Measurements from ENCODE around the gene KCNA2. TPM values are rescaled to one million over a fixed set of nuclear protein-coding genes. Genes with fewer than 3 reads are reported as not detected.

Gene KCNA2
- polyA plus RNA-seq, 1 donor (not counting 4 experiments of a cell fraction or from before 2014, with no cell fraction given): 0.03 TPM

DNA sequence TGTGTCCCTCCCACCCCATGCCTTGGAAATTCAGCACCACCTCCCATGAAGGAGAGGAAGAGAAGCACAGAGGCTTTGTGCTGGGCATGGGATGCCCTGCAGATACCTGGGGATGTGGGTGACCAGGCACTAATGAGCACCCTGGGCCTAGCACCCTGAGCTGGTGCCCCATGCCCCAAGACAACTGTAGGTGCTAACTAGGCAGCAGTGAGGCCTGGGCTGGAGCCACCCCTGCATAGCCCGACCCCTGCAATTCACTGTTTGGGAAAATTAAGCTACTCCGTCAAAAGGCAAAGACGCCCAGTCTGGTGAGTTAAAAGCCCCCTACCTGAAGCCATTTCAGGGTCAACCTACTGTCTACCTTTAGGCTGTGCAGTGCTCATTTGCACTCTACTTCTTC lies 5.4 kb downstream of the KCNA2 start:
- no peak overlapping the region for H3K4me3 ChIP-seq (ENCODE audit: control insufficient read depth in 2 of 3, extremely low read depth in 1 of 3, insufficient read depth in 2 of 3, low read depth in 1 of 3, low read length in 3 of 3)
- no peaks in the 10 kb centered on the region for H3K9me3 ChIP-seq (ENCODE audit: control insufficient read depth, low read depth, low read length)
- no peak overlapping the region for H3K9ac ChIP-seq (ENCODE audit: control insufficient read depth, extremely low read depth, insufficient read depth, low read length)
- H3K9me1 ChIP-seq (ENCODE audit: control insufficient read depth, extremely low read depth, insufficient read depth, low read length): no peaks in the 10 kb centered on the region
- no peak overlapping the region for H2AFZ ChIP-seq (ENCODE audit: control insufficient read depth, low read length)
- H3K4me1 ChIP-seq (ENCODE audit: control insufficient read depth, extremely low read depth, insufficient read depth, low read length): no peaks in the 10 kb centered on the region
- TF ChIP-seq, protein P1, sequence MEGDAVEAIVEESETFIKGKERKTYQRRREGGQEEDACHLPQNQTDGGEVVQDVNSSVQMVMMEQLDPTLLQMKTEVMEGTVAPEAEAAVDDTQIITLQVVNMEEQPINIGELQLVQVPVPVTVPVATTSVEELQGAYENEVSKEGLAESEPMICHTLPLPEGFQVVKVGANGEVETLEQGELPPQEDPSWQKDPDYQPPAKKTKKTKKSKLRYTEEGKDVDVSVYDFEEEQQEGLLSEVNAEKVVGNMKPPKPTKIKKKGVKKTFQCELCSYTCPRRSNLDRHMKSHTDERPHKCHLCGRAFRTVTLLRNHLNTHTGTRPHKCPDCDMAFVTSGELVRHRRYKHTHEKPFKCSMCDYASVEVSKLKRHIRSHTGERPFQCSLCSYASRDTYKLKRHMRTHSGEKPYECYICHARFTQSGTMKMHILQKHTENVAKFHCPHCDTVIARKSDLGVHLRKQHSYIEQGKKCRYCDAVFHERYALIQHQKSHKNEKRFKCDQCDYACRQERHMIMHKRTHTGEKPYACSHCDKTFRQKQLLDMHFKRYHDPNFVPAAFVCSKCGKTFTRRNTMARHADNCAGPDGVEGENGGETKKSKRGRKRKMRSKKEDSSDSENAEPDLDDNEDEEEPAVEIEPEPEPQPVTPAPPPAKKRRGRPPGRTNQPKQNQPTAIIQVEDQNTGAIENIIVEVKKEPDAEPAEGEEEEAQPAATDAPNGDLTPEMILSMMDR (optimal IDR thresholded peaks at IDR 0.05 in 1 of 3, IDR thresholded peaks at IDR 0.05 in 1 of 3, conservative IDR thresholded peaks at IDR 0.05 in 1 of 3; ENCODE audit: extremely low read depth in 1 of 3, insufficient read depth in 2 of 3, low read length in 3 of 3): no peak
- no peak for TF ChIP-seq EZH2 (IDR thresholded peaks at IDR 0.05; ENCODE audit: low read length)
- peaks cover 18% of the 10 kb centered on the region for H3K27me3 ChIP-seq (ENCODE audit: control insufficient read depth, extremely low read depth, insufficient read depth, low read length)
- H3K27ac ChIP-seq (ENCODE audit: control insufficient read depth, insufficient read depth, low read length): no peak overlapping the region
- dilution Hi-C loops (cut with MboI; ENCODE audit: extremely low pct_ligation_motif_present, low sequenced_read_pairs): no loop called here
- no peak for DNase-seq (ENCODE audit: low read depth, low spot score)
- no peak overlapping the region for H3K4me2 ChIP-seq (ENCODE audit: control insufficient read depth, extremely low read depth, insufficient read depth, low read depth, low read length)
- no peak for FAIRE-seq
- no peaks in the 10 kb centered on the region for H3K79me2 ChIP-seq (ENCODE audit: control insufficient read depth, insufficient read depth, low read length)
- no peaks in the 10 kb centered on the region for H3K36me3 ChIP-seq (ENCODE audit: control insufficient read depth in 2 of 2, extremely low read depth in 1 of 2, insufficient read depth in 2 of 2, low read length in 2 of 2)
- H4K20me1 ChIP-seq (ENCODE audit: control insufficient read depth, extremely low read depth, insufficient read depth, low read length): no peaks in the 10 kb centered on the region

DNA sequence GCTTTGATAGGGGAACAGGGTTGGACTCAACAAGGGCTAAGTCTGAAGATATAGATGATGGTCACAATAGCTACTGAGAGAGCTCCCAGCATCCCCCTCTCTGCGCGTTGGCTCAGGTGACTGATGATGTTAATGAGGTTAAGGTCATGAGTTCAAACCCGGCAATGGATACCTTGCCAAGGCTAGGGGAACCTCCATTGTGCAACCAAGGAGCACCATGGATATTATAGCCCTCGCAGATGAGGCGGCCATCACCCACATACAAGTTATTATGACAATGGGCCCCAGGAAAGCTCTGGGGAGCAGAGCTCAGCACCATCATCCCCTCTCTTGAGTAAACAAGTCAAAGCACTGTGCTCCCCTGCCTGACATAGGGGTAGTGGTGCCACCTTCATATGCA lies 8.2 kb downstream of the KCNA2 start:
- Histone ChIP-seq H3K9me1 (ENCODE audit: control insufficient read depth, extremely low read depth, insufficient read depth, low read length) (no peaks in the 10 kb centered on the region), H3K4me3 (ENCODE audit: control insufficient read depth in 2 of 3, extremely low read depth in 1 of 3, insufficient read depth in 2 of 3, low read depth in 1 of 3, low read length in 3 of 3) (no peak overlapping the region), H3K9me3 (ENCODE audit: control insufficient read depth, low read depth, low read length) (no peaks in the 10 kb centered on the region), H3K27ac (ENCODE audit: control insufficient read depth, insufficient read depth, low read length) (no peak overlapping the region), H2AFZ (ENCODE audit: control insufficient read depth, low read length) (no peak overlapping the region), H3K36me3 (ENCODE audit: control insufficient read depth in 2 of 2, extremely low read depth in 1 of 2, insufficient read depth in 2 of 2, low read length in 2 of 2) (no peaks in the 10 kb centered on the region), H4K20me1 (ENCODE audit: control insufficient read depth, extremely low read depth, insufficient read depth, low read length) (no peaks in the 10 kb centered on the region), H3K79me2 (ENCODE audit: control insufficient read depth, insufficient read depth, low read length) (no peaks in the 10 kb centered on the region), H3K4me1 (ENCODE audit: control insufficient read depth, extremely low read depth, insufficient read depth, low read length) (no peaks in the 10 kb centered on the region), H3K27me3 (ENCODE audit: control insufficient read depth, extremely low read depth, insufficient read depth, low read length) (peaks cover 2% of the 10 kb centered on the region), H3K4me2 (ENCODE audit: control insufficient read depth, extremely low read depth, insufficient read depth, low read depth, low read length) (no peak overlapping the region), H3K9ac (ENCODE audit: control insufficient read depth, extremely low read depth, insufficient read depth, low read length) (no peak overlapping the region)
- TF ChIP-seq, protein P1 (optimal IDR thresholded peaks at IDR 0.05 in 1 of 3, IDR thresholded peaks at IDR 0.05 in 1 of 3, conservative IDR thresholded peaks at IDR 0.05 in 1 of 3; ENCODE audit: extremely low read depth in 1 of 3, insufficient read depth in 2 of 3, low read length in 3 of 3): no peak
- no peak for TF ChIP-seq EZH2 (IDR thresholded peaks at IDR 0.05; ENCODE audit: low read length)
- FAIRE-seq (no peak), DNase-seq (ENCODE audit: low read depth, low spot score) (no peak)
- dilution Hi-C loops (cut with MboI; ENCODE audit: extremely low pct_ligation_motif_present, low sequenced_read_pairs): no loop called here

Data from keratinocyte (primary cell).